Measurements from ENCODE around the gene RAPH1.

Gene RAPH1

GRCh38 chr2:203471323-203471722, 63.8 kb downstream of the RAPH1 start:
- H3K9me3 ChIP-seq (ENCODE audit: insufficient read depth, low read depth, low read length): no peaks in the 10 kb centered on the region
- no peaks in the 10 kb centered on the region for H3K36me3 ChIP-seq (ENCODE audit: insufficient read depth, low read depth, low read length)
- H3K4me1 ChIP-seq (ENCODE audit: insufficient read depth, low read length): no peaks in the 10 kb centered on the region
- H3K27me3 ChIP-seq (ENCODE audit: insufficient read depth, low read length): no peaks in the 10 kb centered on the region
- no peak overlapping the region for H3K27ac ChIP-seq (ENCODE audit: low read length)
- no peak overlapping the region for H3K4me3 ChIP-seq (ENCODE audit: low read length)
- no peak overlapping the region for H3K9ac ChIP-seq (ENCODE audit: low read depth, low read length)

DNA sequence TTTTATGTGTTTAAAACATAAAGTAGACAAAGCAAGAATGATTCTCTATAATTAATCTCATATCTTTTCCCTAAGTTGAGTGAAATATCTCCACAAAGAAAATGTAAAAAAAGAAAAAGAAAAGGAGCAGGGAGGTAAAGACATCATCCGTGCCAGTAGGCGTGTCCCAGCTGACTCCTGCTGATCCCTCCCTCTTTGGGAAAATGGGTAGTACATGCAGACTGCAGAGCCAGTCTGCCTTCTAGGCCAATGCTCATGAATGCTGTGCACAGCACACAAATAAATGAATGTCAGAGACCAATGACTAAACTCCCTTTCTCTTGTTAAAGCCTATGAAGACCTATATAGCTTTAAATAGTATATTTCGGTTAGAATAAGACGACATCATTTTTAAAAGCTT, 64.7 kb downstream of the RAPH1 start:
- H3K9me3 ChIP-seq (ENCODE audit: insufficient read depth, low read depth, low read length): no peaks in the 10 kb centered on the region
- no peak overlapping the region for H3K4me3 ChIP-seq (ENCODE audit: low read length)
- H3K4me1 ChIP-seq (ENCODE audit: insufficient read depth, low read length): no peaks in the 10 kb centered on the region
- no peak overlapping the region for H3K27ac ChIP-seq (ENCODE audit: low read length)
- no peaks in the 10 kb centered on the region for H3K27me3 ChIP-seq (ENCODE audit: insufficient read depth, low read length)
- no peaks in the 10 kb centered on the region for H3K36me3 ChIP-seq (ENCODE audit: insufficient read depth, low read depth, low read length)
- H3K9ac ChIP-seq (ENCODE audit: low read depth, low read length): no peak overlapping the region

GRCh38 chr2:203469546-203469945, 65.6 kb downstream of the RAPH1 start:
- H3K27ac ChIP-seq (ENCODE audit: low read length): no peak overlapping the region
- no peak overlapping the region for H3K9ac ChIP-seq (ENCODE audit: low read depth, low read length)

GRCh38 chr2:203463266-203463678, 71.8 kb downstream of the RAPH1 start:
- peaks cover 12% of the 10 kb centered on the region for H3K36me3 ChIP-seq (ENCODE audit: insufficient read depth, low read depth, low read length)
- H3K4me1 ChIP-seq (ENCODE audit: insufficient read depth, low read length): no peaks in the 10 kb centered on the region
- no peak overlapping the region for H3K27ac ChIP-seq (ENCODE audit: low read length)
- H3K4me3 ChIP-seq (ENCODE audit: low read length): no peak overlapping the region
- no peaks in the 10 kb centered on the region for H3K9me3 ChIP-seq (ENCODE audit: insufficient read depth, low read depth, low read length)
- no peak overlapping the region for H3K9ac ChIP-seq (ENCODE audit: low read depth, low read length)
- no peaks in the 10 kb centered on the region for H3K27me3 ChIP-seq (ENCODE audit: insufficient read depth, low read length)

More at GRCh38 chr2:203469546-203469945, 65.6 kb downstream of the RAPH1 start:
- H3K4me1 ChIP-seq (ENCODE audit: insufficient read depth, low read length): no peaks in the 10 kb centered on the region
- H3K27me3 ChIP-seq (ENCODE audit: insufficient read depth, low read length): no peaks in the 10 kb centered on the region
- H3K9me3 ChIP-seq (ENCODE audit: insufficient read depth, low read depth, low read length): no peaks in the 10 kb centered on the region
- H3K4me3 ChIP-seq (ENCODE audit: low read length): no peak overlapping the region
- no peaks in the 10 kb centered on the region for H3K36me3 ChIP-seq (ENCODE audit: insufficient read depth, low read depth, low read length)

GRCh38 chr2:203462308-203462707, 72.8 kb downstream of the RAPH1 start:
- H3K27me3 ChIP-seq (ENCODE audit: insufficient read depth, low read length): no peaks in the 10 kb centered on the region
- H3K36me3 ChIP-seq (ENCODE audit: insufficient read depth, low read depth, low read length): peaks cover 17% of the 10 kb centered on the region
- H3K9ac ChIP-seq (ENCODE audit: low read depth, low read length): no peak overlapping the region
- no peak overlapping the region for H3K27ac ChIP-seq (ENCODE audit: low read length)
- H3K9me3 ChIP-seq (ENCODE audit: insufficient read depth, low read depth, low read length): no peaks in the 10 kb centered on the region
- H3K4me1 ChIP-seq (ENCODE audit: insufficient read depth, low read length): no peaks in the 10 kb centered on the region
- no peak overlapping the region for H3K4me3 ChIP-seq (ENCODE audit: low read length)

- H3K4me3 ChIP-seq (ENCODE audit: low read length): no peak overlapping the region
- H3K27me3 ChIP-seq (ENCODE audit: insufficient read depth, low read length): no peaks in the 10 kb centered on the region
- no peak overlapping the region for H3K27ac ChIP-seq (ENCODE audit: low read length)
- H3K9me3 ChIP-seq (ENCODE audit: insufficient read depth, low read depth, low read length): no peaks in the 10 kb centered on the region
- no peaks in the 10 kb centered on the region for H3K4me1 ChIP-seq (ENCODE audit: insufficient read depth, low read length)
- H3K9ac ChIP-seq (ENCODE audit: low read depth, low read length): no peak overlapping the region
- H3K36me3 ChIP-seq (ENCODE audit: insufficient read depth, low read depth, low read length): peaks cover 18% of the 10 kb centered on the region
These were observed 73.4 kb downstream of the RAPH1 start for GRCh38 chr2:203461746-203462145.

- Histone ChIP-seq H3K4me3 (ENCODE audit: low read length) (no peak overlapping the region), H3K9ac (ENCODE audit: low read depth, low read length) (no peak overlapping the region), H3K9me3 (ENCODE audit: insufficient read depth, low read depth, low read length) (no peaks in the 10 kb centered on the region), H3K27ac (ENCODE audit: low read length) (no peak overlapping the region), H3K36me3 (ENCODE audit: insufficient read depth, low read depth, low read length) (peaks cover 51% of the 10 kb centered on the region), H3K27me3 (ENCODE audit: insufficient read depth, low read length) (no peaks in the 10 kb centered on the region), H3K4me1 (ENCODE audit: insufficient read depth, low read length) (no peaks in the 10 kb centered on the region)
These were observed 79.9 kb downstream of the RAPH1 start for GRCh38 chr2:203455209-203455608.

- Histone ChIP-seq H3K9ac (ENCODE audit: low read depth, low read length) (no peak overlapping the region), H3K27me3 (ENCODE audit: insufficient read depth, low read length) (no peaks in the 10 kb centered on the region), H3K36me3 (ENCODE audit: insufficient read depth, low read depth, low read length) (peaks cover 40% of the 10 kb centered on the region), H3K4me3 (ENCODE audit: low read length) (no peak overlapping the region), H3K9me3 (ENCODE audit: insufficient read depth, low read depth, low read length) (no peaks in the 10 kb centered on the region), H3K4me1 (ENCODE audit: insufficient read depth, low read length) (no peaks in the 10 kb centered on the region), H3K27ac (ENCODE audit: low read length) (no peak overlapping the region)
These were observed 81.1 kb downstream of the RAPH1 start for GRCh38 chr2:203453858-203454451.

- no peak overlapping the region for H3K27ac ChIP-seq (ENCODE audit: low read length)
- H3K9me3 ChIP-seq (ENCODE audit: insufficient read depth, low read depth, low read length): no peaks in the 10 kb centered on the region
- H3K4me3 ChIP-seq (ENCODE audit: low read length): no peak overlapping the region
- no peaks in the 10 kb centered on the region for H3K27me3 ChIP-seq (ENCODE audit: insufficient read depth, low read length)
- H3K4me1 ChIP-seq (ENCODE audit: insufficient read depth, low read length): no peaks in the 10 kb centered on the region
- peaks cover 49% of the 10 kb centered on the region for H3K36me3 ChIP-seq (ENCODE audit: insufficient read depth, low read depth, low read length)
- H3K9ac ChIP-seq (ENCODE audit: low read depth, low read length): no peak overlapping the region
These were observed 83.4 kb downstream of the RAPH1 start for GRCh38 chr2:203451689-203452088.

- Histone ChIP-seq H3K9me3 (ENCODE audit: insufficient read depth, low read depth, low read length) (no peaks in the 10 kb centered on the region), H3K4me3 (ENCODE audit: low read length) (no peak overlapping the region), H3K36me3 (ENCODE audit: insufficient read depth, low read depth, low read length) (peaks cover 56% of the 10 kb centered on the region), H3K9ac (ENCODE audit: low read depth, low read length) (no peak overlapping the region), H3K27ac (ENCODE audit: low read length) (no peak overlapping the region), H3K27me3 (ENCODE audit: insufficient read depth, low read length) (no peaks in the 10 kb centered on the region), H3K4me1 (ENCODE audit: insufficient read depth, low read length) (no peaks in the 10 kb centered on the region)
These were observed 84.1 kb downstream of the RAPH1 start for GRCh38 chr2:203451011-203451410.

- no peak overlapping the region for H3K27ac ChIP-seq (ENCODE audit: low read length)
- H3K9me3 ChIP-seq (ENCODE audit: insufficient read depth, low read depth, low read length): no peaks in the 10 kb centered on the region
- peaks cover 60% of the 10 kb centered on the region for H3K36me3 ChIP-seq (ENCODE audit: insufficient read depth, low read depth, low read length)
These were observed 84.5 kb downstream of the RAPH1 start for GRCh38 chr2:203450561-203450960.

DNA sequence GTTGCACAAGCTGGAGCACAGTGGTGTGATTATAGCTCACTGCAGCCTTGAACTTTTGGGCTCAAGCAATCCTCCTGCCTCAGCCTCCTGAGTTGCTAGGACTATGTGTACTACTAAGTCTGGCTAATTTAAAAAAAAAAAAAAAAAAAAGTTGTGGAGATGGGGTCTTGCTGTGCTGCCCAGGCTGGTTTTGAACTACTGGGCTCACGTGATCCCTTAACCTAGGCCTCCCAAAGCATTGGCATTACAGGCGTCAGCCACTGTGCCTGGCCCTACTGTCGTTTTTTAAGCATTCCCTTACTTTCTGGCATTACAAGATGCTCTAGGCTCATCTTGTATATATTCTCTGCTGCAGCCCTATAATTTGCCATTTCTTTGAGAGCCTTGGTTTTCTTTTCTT, 88.3 kb downstream of the RAPH1 start:
- Histone ChIP-seq H3K9ac (ENCODE audit: low read depth, low read length) (no peak overlapping the region), H3K9me3 (ENCODE audit: insufficient read depth, low read depth, low read length) (no peaks in the 10 kb centered on the region), H3K4me3 (ENCODE audit: low read length) (no peak overlapping the region), H3K27ac (ENCODE audit: low read length) (no peak overlapping the region), H3K36me3 (ENCODE audit: insufficient read depth, low read depth, low read length) (peaks cover 65% of the 10 kb centered on the region), H3K27me3 (ENCODE audit: insufficient read depth, low read length) (no peaks in the 10 kb centered on the region), H3K4me1 (ENCODE audit: insufficient read depth, low read length) (no peaks in the 10 kb centered on the region)

More at GRCh38 chr2:203450561-203450960, 84.5 kb downstream of the RAPH1 start:
- Histone ChIP-seq H3K9ac (ENCODE audit: low read depth, low read length) (no peak overlapping the region), H3K27me3 (ENCODE audit: insufficient read depth, low read length) (no peaks in the 10 kb centered on the region), H3K4me1 (ENCODE audit: insufficient read depth, low read length) (no peaks in the 10 kb centered on the region), H3K4me3 (ENCODE audit: low read length) (no peak overlapping the region)

All from iPS-20b (cell line).